Brain microvascular endothelial cell (primary cell): ENCODE data around the gene DIS3L2.
A peak's percentile ranks its signal among the peaks of the same experiment; 100 is the strongest.

Experiments used
- DNase-seq: peaks from one replicate; pipeline ENCODE4 v3.0.0-alpha.2; 2020
- H3K27ac ChIP-seq: fragments of 250-450 bp; sonication (Bioruptor Pico); 2 replicates; pipeline ENCODE4 v1.5.1; 2020; ENCODE audit warnings: mild to moderate bottlenecking, moderate library complexity
- H3K27me3 ChIP-seq: fragments of 250-450 bp; sonication (Bioruptor Pico); replicated peaks from 2 replicates; pipeline ENCODE4 v1.5.1; 2020; ENCODE audit warnings: mild to moderate bottlenecking
- H3K36me3 ChIP-seq: fragments of 250-450 bp; sonication (Bioruptor Pico); replicated peaks from 2 replicates; pipeline ENCODE4 v1.5.1; 2020; ENCODE audit warnings: mild to moderate bottlenecking
- H3K4me3 ChIP-seq: 2 replicates; pipeline ENCODE4 v1.5.1; 2011; ENCODE audit warnings: low read depth, mild to moderate bottlenecking, control low read depth, low read length, moderate library complexity
- in situ Hi-C: cut with HindIII; loops from 2 replicates; pipeline ENCODE4 v1.10.0; 2017; ENCODE audit warnings: low sequenced_read_pairs, low pct_ligation_motif_present
- TF ChIP-seq, protein P1 (sequence below): IDR thresholded peaks from 2 replicates; pipeline ENCODE4 v1.5.1; 2011; ENCODE audit warnings: low read depth, mild to moderate bottlenecking, moderate library complexity, low read length, control low read depth, inconsistent platforms; ENCODE audit errors: missing control alignments

DIS3L2 gene

DNA sequence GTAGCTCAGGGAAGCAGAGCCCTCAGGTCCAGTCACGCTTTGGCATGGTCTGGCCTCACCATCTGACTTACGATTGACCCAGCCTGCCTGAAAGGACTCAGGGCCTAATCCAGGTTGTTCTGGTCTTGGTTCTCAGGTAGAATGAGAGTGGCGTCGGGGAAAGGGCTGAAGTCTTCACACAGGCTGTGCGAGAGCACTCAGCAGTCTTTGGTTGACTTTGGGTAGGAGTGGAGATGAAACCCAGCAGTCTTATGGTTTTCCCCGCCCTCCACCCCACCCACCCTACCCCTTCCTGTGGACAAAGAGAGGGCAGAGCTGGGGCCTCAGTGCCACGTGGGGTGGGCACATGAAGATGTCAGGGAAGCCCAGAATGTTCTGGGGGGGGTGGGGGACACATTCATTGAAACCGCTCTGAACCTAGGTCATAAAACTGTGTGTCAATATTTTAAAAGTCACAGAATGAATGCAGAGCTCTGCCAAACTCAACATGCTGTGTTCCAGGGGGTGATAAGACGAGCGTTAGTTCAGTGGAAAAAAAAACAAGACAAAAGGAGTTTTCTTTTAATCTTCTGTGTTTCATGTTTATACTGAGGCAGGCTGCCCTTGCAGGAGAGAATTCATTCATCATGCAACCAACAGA, 358.4 kb downstream of the DIS3L2 start:
- no peaks in the 10 kb centered on the region for H3K27me3 ChIP-seq
- no peak overlapping the region for H3K4me3 ChIP-seq
- no peak overlapping the region for H3K27ac ChIP-seq
- DNase-seq, result no peak
- TF ChIP-seq, protein P1, sequence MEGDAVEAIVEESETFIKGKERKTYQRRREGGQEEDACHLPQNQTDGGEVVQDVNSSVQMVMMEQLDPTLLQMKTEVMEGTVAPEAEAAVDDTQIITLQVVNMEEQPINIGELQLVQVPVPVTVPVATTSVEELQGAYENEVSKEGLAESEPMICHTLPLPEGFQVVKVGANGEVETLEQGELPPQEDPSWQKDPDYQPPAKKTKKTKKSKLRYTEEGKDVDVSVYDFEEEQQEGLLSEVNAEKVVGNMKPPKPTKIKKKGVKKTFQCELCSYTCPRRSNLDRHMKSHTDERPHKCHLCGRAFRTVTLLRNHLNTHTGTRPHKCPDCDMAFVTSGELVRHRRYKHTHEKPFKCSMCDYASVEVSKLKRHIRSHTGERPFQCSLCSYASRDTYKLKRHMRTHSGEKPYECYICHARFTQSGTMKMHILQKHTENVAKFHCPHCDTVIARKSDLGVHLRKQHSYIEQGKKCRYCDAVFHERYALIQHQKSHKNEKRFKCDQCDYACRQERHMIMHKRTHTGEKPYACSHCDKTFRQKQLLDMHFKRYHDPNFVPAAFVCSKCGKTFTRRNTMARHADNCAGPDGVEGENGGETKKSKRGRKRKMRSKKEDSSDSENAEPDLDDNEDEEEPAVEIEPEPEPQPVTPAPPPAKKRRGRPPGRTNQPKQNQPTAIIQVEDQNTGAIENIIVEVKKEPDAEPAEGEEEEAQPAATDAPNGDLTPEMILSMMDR, result no peak
- H3K36me3 ChIP-seq, result no peaks in the 10 kb centered on the region
- in situ Hi-C loops, result no loop called here

DNA sequence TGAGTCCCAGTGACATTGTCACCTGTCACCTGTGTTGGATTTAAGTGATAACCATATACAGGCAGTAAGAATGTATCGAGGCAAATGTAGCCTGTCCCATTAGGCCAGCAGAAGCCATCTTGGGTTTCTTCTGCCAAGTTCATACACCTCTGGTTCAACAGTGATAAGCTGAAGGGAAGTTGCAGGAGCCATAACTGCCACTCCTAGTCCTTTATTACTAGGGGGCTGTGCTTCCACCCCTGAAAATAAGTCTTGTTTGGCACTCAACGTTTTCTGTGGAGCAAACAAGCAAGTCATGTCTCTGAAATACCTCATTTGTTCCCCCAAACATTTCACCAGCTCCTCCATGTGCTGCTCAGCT, 358.9 kb downstream of the DIS3L2 start:
- Histone ChIP-seq H3K4me3 (no peak overlapping the region), H3K36me3 (no peaks in the 10 kb centered on the region), H3K27me3 (no peaks in the 10 kb centered on the region), H3K27ac (no peak overlapping the region)
- TF ChIP-seq, protein P1, result no peak
- in situ Hi-C loops, result no loop called here
- no peak for DNase-seq

DNA sequence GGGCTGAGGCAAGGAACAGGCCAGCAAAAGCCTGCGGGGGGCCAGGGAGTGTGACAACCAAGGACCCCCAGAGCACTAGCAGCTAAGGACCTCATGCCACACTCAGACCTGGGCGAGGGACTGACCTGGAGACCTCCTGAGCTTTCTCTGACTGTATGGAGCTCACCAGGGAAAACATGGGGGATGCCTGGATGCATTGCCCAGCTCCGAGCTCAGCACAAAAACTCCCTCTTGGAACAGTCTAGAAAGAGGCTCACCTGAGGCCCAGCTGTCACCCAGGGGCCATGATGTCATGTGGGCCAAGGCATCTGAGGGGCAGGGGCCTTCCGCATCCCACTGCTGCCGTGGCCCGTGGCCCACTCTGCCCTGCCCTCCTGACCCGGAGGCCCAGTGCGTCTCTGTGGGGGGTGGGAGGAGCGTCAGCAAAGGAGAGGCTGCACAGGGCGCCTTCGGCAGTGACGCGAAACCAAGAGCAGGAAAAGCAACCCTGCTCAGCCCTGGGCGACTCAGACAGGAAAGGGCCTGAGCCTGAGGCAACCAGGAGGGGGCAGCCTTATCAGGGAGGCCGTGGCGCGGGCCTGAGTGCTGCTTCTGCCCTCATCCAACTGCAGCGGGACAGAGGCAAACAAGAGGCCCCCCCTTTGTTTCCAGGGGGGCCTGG, 359.8 kb downstream of the DIS3L2 start:
- no peak for DNase-seq
- in situ Hi-C loops, result no loop called here
- H3K27me3 ChIP-seq, result no peaks in the 10 kb centered on the region
- TF ChIP-seq, protein P1, result peak; percentile 41
- no peak overlapping the region for H3K4me3 ChIP-seq
- no peaks in the 10 kb centered on the region for H3K36me3 ChIP-seq
- no peak overlapping the region for H3K27ac ChIP-seq

DNA sequence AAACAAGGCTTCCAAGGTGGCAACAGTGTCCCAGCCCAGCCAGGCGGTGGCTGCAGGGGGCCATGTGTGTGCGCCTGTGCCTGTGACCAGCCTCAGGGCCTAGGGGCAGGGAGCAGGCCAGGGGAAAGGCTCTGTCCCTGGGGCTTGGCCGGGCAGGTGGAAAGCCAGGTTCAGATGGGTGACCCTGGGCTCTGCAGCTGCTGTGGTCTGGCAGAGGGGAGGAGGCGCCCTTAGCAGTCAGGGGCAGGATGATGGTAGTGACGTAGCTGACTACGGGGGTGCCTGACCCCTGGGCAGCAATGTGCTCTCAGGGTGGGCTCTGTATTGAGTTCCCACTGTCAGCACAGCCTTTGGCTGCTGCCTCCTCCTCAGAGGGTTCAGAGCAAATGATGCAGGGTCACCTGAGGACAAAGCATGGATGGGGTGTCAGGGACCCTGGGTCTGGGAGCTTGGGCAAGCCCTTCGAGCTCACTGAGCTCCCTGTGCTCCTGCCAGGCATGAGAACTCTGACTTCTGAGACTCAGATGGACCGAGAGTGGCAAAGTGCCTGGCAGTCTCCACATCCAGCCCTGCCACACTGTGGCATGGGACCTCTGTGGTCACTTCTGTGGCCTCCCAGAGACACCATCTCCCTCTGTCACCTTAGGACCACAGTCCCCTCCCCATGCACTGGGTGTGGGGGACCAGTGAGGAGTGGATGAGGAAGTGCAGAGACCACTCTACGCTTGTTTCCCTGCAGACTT, 360.5 kb downstream of the DIS3L2 start:
- Histone ChIP-seq H3K4me3 (no peak overlapping the region), H3K27ac (no peak overlapping the region), H3K27me3 (no peaks in the 10 kb centered on the region), H3K36me3 (no peaks in the 10 kb centered on the region)
- TF ChIP-seq, protein P1, result no peak
- in situ Hi-C loops, result no loop called here
- no peak for DNase-seq

DNA sequence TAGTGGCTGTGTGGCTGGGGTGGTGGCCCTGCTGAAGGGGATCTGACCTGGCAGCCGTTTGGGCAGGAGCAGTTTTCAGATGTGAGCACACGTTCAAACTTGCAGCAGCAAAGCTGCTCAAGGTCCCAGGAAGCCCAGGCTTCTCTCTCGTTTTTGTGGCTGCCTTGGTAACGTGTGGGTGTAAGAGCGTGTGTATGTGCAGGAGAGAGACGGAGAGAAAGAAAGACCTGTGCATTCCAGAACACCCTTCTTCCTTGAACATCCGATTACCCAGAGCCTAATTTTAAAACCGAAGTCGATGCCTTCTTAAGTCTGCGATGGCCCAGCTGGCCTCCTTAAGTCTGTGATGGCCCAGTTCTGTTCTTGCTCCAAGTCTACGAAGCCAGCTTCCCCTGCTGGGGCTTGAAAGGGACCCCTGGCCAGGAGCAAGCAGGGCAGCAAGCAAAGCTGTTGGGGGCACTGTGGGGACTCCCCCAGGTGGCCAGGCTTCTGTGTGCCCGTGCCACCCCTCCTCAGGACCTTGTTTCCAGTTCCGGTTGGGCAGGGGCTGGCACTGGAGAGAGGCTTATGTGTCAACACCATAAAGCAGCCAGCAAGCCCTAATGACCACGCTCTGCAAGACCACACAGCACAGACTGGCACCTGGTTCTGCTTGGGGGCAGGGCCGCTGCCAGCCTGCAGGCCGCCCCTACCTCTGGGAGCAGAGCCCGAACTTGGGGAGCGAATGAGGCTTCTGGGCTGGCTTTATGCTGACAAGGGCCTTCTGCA, 361.2 kb downstream of the DIS3L2 start:
- no peaks in the 10 kb centered on the region for H3K27me3 ChIP-seq
- no peaks in the 10 kb centered on the region for H3K36me3 ChIP-seq
- H3K27ac ChIP-seq, result no peak overlapping the region
- DNase-seq, result no peak
- H3K4me3 ChIP-seq, result no peak overlapping the region
- TF ChIP-seq, protein P1, result no peak
- in situ Hi-C loops, result no loop called here
